Omental fat pad (tissue), 4 donors: Measurements from ENCODE around the gene ABCB1. TPM values are rescaled to one million over a fixed set of nuclear protein-coding genes. Genes with fewer than 3 reads are reported as not detected.

Experiments used
- ATAC-seq: fragments of 150-250 bp; one replicate; pipeline ENCODE4 v1.9.1; 2016; ENCODE audit warnings: mild to moderate bottlenecking, moderate library complexity; ENCODE audit not compliant: low FRiP score
- DNase-seq: peaks from one replicate; pipeline ENCODE4 v3.0.0-alpha.2; 2019; ENCODE audit warnings: low spot score
- CTCF ChIP-seq, 3 donors: fragments of 450-650 bp; IDR thresholded peaks; one replicate each; pipeline ENCODE4 v1.5.1; 2016 to 2017; ENCODE audit warnings: antibody characterized with exemption in 3 of 3, mild to moderate bottlenecking in 3 of 3, moderate library complexity in 2 of 3
- total RNA-seq, 4 donors: library from RNA; depleted of rRNA; stranded (reverse); fragments of >200 nt; gene quantifications; one replicate each; pipeline ENCODE4 v1.1.0, GENCODE V29; 2016

ABCB1 gene
- 10 to 100 TPM in 3 of 4 donors, 1 to 10 TPM in 1; 5.8 to 21.1 (median 11.9) TPM for total RNA-seq

GRCh38 chr7:87600130-87601124 lies at the start of gene ABCB1:
Gene ABCB1 (minus strand): TSS chr7:87600884. CDS start chr7:87600184, 700 bp downstream.
- no peak for TF ChIP-seq CTCF (IDR thresholded peaks at IDR 0.05)
- DNase-seq (no peak), ATAC-seq (peak; percentile 97)

DNA sequence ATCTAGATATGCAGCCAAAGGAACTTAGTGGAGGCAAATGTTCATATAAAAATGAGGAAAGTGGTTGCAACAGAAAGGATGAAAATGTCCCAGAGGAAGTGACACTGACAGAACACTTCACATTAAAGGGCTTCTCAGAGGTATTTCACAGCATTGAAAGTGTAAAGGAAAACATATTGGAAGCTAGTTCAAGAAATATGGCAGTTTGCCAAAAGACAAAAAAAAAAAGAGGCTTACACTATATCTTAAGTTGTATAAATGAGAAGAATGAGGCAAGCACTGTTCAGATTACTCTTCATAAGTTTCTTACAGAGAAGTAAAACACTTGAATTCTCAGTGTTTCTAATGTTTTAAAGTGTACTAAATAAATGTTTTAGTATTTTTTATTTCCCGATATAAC lies 47.6 kb upstream of the ABCB1 start:
- no peak for ATAC-seq
- no peak for DNase-seq
- no peak for TF ChIP-seq CTCF (IDR thresholded peaks at IDR 0.05)

- no peak for TF ChIP-seq CTCF (IDR thresholded peaks at IDR 0.05)
- no peak for DNase-seq
- ATAC-seq, result no peak
Measured at GRCh38 chr7:87645446-87645845, 44.8 kb upstream of the ABCB1 start.

GRCh38 chr7:87635921-87636320 lies 35.2 kb upstream of the ABCB1 start:
- TF ChIP-seq CTCF (IDR thresholded peaks at IDR 0.05), result no peak
- ATAC-seq (no peak), DNase-seq (no peak)

GRCh38 chr7:87628780-87629569 lies 28.3 kb upstream of the ABCB1 start:
- no peak for DNase-seq
- TF ChIP-seq CTCF (IDR thresholded peaks at IDR 0.05), result no peak
- ATAC-seq, result peak; percentile 19

DNA sequence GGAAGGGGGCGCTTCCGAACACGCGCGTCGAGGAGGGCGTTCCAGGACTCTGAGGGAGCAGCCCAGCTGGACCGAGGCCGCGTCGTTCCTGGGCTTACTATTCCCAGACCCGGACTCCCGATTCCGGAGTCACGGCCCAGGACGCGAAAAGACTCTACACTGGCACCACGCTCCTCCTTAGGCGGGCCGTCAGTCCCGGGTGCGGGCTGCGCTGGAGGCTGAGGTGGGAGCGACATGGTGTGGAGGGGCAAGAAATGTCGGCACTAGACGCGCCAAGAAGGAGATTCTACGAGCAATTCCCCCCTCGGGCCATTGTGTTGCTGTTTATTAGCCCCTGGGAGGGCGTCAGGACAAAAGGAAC lies 26.9 kb upstream of the ABCB1 start:
- TF ChIP-seq CTCF (IDR thresholded peaks at IDR 0.05), result no peak
- DNase-seq, result peak; percentile 22
- ATAC-seq, result peak; percentile 39
